AG09309 (cell line): ENCODE measurements around the gene DNAH6.
A peak's percentile ranks its signal among the peaks of the same experiment; 100 is the strongest.
"Not testable (repeated sequence)": the region's sequence is repeated elsewhere in the genome, so short reads cannot be mapped to it uniquely, and the experiment has no call there.

ENCODE experiments used
- DNase-seq: peaks from one replicate; pipeline ENCODE4 v3.0.0-alpha.2; 2010; ENCODE audit warnings: low read depth
- H3K4me3 ChIP-seq: 2 replicates; pipeline ENCODE4 v1.5.1; 2011; ENCODE audit warnings: mild to moderate bottlenecking, low read depth, low read length, moderate library complexity; ENCODE audit not compliant: control insufficient read depth
- CTCF ChIP-seq: IDR thresholded peaks from 2 replicates; pipeline ENCODE4 v1.5.1; 2011; ENCODE audit warnings: mild to moderate bottlenecking, low read depth, low read length, inconsistent platforms; ENCODE audit not compliant: insufficient read depth, control insufficient read depth; ENCODE audit errors: missing control alignments

The DNAH6 gene

GRCh38 chr2:84498150-84498799 is 18.0 kb upstream of the DNAH6 start:
- DNase-seq: no peak
- TF ChIP-seq CTCF: no peak
- no peak overlapping the region for H3K4me3 ChIP-seq

- DNase-seq, H3K4me3 ChIP-seq: not testable (repeated sequence)
These were observed 5.3 kb upstream of the DNAH6 start for GRCh38 chr2:84511024-84511423.

GRCh38 chr2:84515788-84516187 is 510 bp upstream of the DNAH6 start:
- no peak for DNase-seq
- H3K4me3 ChIP-seq: peak overlapping the region; percentile 64
- no peak for TF ChIP-seq CTCF

- DNase-seq: no peak
- H3K4me3 ChIP-seq: no peak overlapping the region
- no peak for TF ChIP-seq CTCF
These were observed 3.1 kb downstream of the DNAH6 start for GRCh38 chr2:84519332-84519957.

GRCh38 chr2:84526562-84526961 is 10.3 kb downstream of the DNAH6 start:
- no peak for TF ChIP-seq CTCF
- H3K4me3 ChIP-seq: no peak overlapping the region
- no peak for DNase-seq

- no peak overlapping the region for H3K4me3 ChIP-seq
- no peak for TF ChIP-seq CTCF
- no peak for DNase-seq
These were observed 11.1 kb downstream of the DNAH6 start for GRCh38 chr2:84527137-84528129.
